Kidney glomerular epithelial cell (primary cell): Measurements from ENCODE around the gene TARS2.
A peak's percentile ranks its signal among the peaks of the same experiment; 100 is the strongest.

Experiments used
- DNase-seq: peaks from one replicate; lab custom pipeline; 2025; lab: John Stamatoyannopoulos, UW

Gene TARS2

GRCh38 chr1:150486966-150487762, at the start of gene TARS2:
TARS2 (plus strand) TSS chr1:150487419; CDS start chr1:150487451, 32 bp downstream.
- peak; percentile 99 for DNase-seq

GRCh38 chr1:150441121-150441520, 46.1 kb upstream of the TARS2 start:
- DNase-seq: no peak

- no peak for DNase-seq
These were observed 43.0 kb upstream of the TARS2 start for GRCh38 chr1:150444232-150444631.

GRCh38 chr1:150456146-150456647, 31.0 kb upstream of the TARS2 start:
- no peak for DNase-seq

- DNase-seq: peak; percentile 56
These were observed 22.8 kb upstream of the TARS2 start for GRCh38 chr1:150464422-150464826.

- no peak for DNase-seq
These were observed 20.3 kb upstream of the TARS2 start for GRCh38 chr1:150466964-150467363.

- no peak for DNase-seq
These were observed 17.9 kb upstream of the TARS2 start for GRCh38 chr1:150469291-150469690.

GRCh38 chr1:150472601-150473200, 14.5 kb upstream of the TARS2 start:
- no peak for DNase-seq

GRCh38 chr1:150473659-150474058, 13.6 kb upstream of the TARS2 start:
- DNase-seq: no peak

GRCh38 chr1:150474869-150475268, 12.3 kb upstream of the TARS2 start:
- DNase-seq: no peak

GRCh38 chr1:150476754-150477153, 10.5 kb upstream of the TARS2 start:
- no peak for DNase-seq

GRCh38 chr1:150477320-150477719, 9.9 kb upstream of the TARS2 start:
- DNase-seq: no peak

- no peak for DNase-seq
These were observed 9.5 kb upstream of the TARS2 start for GRCh38 chr1:150477733-150478132.

- no peak for DNase-seq
These were observed 7.8 kb upstream of the TARS2 start for GRCh38 chr1:150479370-150479769.

GRCh38 chr1:150479927-150480352, 7.3 kb upstream of the TARS2 start:
- no peak for DNase-seq

GRCh38 chr1:150484431-150484830, 2.8 kb upstream of the TARS2 start:
- DNase-seq: no peak

- DNase-seq: peak; percentile 18
These were observed 2.4 kb upstream of the TARS2 start for GRCh38 chr1:150484861-150485260.

GRCh38 chr1:150487763-150488115, 520 bp downstream of the TARS2 start:
- no peak for DNase-seq

- no peak for DNase-seq
These were observed 6.0 kb downstream of the TARS2 start for GRCh38 chr1:150493175-150493574.

GRCh38 chr1:150498342-150498741, 11.1 kb downstream of the TARS2 start:
- DNase-seq: no peak

GRCh38 chr1:150505431-150505830, 18.2 kb downstream of the TARS2 start:
- DNase-seq: no peak

- DNase-seq: peak; percentile 20
These were observed 21.0 kb downstream of the TARS2 start, which contains the start of gene ECM1 for GRCh38 chr1:150507912-150508864. ECM1 (plus strand) TSS chr1:150508109; CDS start chr1:150508210, 101 bp downstream.
